DND-41 (cell line): ENCODE data around the gene MAB21L3.

ENCODE experiments used
- CTCF ChIP-seq: IDR thresholded peaks from 2 replicates; pipeline ENCODE4 v1.5.1; 2012; ENCODE audit warnings: borderline replicate concordance, low read length, moderate library complexity, mild to moderate bottlenecking; ENCODE audit not compliant: poor library complexity, severe bottlenecking; ENCODE audit errors: extremely low read depth
- EZH2 ChIP-seq: IDR thresholded peaks from 3 replicates; pipeline ENCODE4 v1.6.1; 2012; ENCODE audit warnings: borderline replicate concordance, low read depth, mild to moderate bottlenecking, moderate library complexity, low read length, inconsistent platforms; ENCODE audit not compliant: severe bottlenecking

- no peak for TF ChIP-seq CTCF
- TF ChIP-seq EZH2 = no peak
Measured at GRCh38 chr1:116097626-116098025, 13.6 kb upstream of the MAB21L3 start.
